Upper lobe of right lung (tissue), 1 donor: Measurements from ENCODE around the gene CRHR2. TPM values are rescaled to one million over a fixed set of nuclear protein-coding genes. Genes with fewer than 3 reads are reported as not detected.

Experiments
- ATAC-seq: fragments of 200-7000 bp; cut with Tn5 transposase; one replicate; pipeline ENCODE4 v1.9.1; 2020; ENCODE audit warnings: mild to moderate bottlenecking, moderate library complexity
- DNase-seq: peaks from one replicate; pipeline ENCODE4 v3.0.0-alpha.2; 2020
- H3K27ac ChIP-seq: fragments of 200-600 bp; one replicate; pipeline ENCODE4 v1.8.0; 2022
- H3K27me3 ChIP-seq: fragments of 200-600 bp; one replicate; pipeline ENCODE4 v1.8.0; 2022; ENCODE audit warnings: mild to moderate bottlenecking
- H3K36me3 ChIP-seq: fragments of 200-600 bp; one replicate; pipeline ENCODE4 v1.8.0; 2022
- H3K4me1 ChIP-seq: fragments of 200-600 bp; one replicate; pipeline ENCODE4 v1.8.0; 2022
- H3K4me3 ChIP-seq: fragments of 200-600 bp; one replicate; pipeline ENCODE4 v1.8.0; 2022; ENCODE audit warnings: mild to moderate bottlenecking
- H3K9me3 ChIP-seq: fragments of 200-600 bp; one replicate; pipeline ENCODE4 v1.8.0; 2022
- intact Hi-C: fragments of 100-400 bp; cut with DNase I; formaldehyde crosslinking; loops from one replicate; pipeline ENCODE4 v1.11.0; 2022
- total RNA-seq: library from RNA; stranded (reverse); fragmentation: NEBNext Ultra II Directional; extraction: Animal tissue kit (Norgen Biotek cat#: 25700); gene quantifications from one replicate; pipeline ENCODE4 v1.2.1, GENCODE V29; 2021
- TF ChIP-seq, protein P1 (sequence below): fragments of 200-600 bp; IDR thresholded peaks from one replicate; pipeline ENCODE4 v1.8.0; 2022; ENCODE audit warnings: antibody characterized with exemption
- donor health status: DM: no; HTN: yes; CAD: no; lungs with severe emphysema.

Gene CRHR2
- total RNA-seq, 1 donor from 2014 or later = not detected

GRCh38 chr7:30652132-30652531 is 30.1 kb downstream of the CRHR2 start:
- Histone ChIP-seq H3K27ac (no peak overlapping the region), H3K27me3 (no peaks in the 10 kb centered on the region), H3K36me3 (no peaks in the 10 kb centered on the region), H3K4me1 (no peaks in the 10 kb centered on the region), H3K9me3 (no peaks in the 10 kb centered on the region), H3K4me3 (no peak overlapping the region)
- ATAC-seq (no peak), DNase-seq (peak; percentile 49)
- intact Hi-C loops = no loop called here
- TF ChIP-seq, protein P1, sequence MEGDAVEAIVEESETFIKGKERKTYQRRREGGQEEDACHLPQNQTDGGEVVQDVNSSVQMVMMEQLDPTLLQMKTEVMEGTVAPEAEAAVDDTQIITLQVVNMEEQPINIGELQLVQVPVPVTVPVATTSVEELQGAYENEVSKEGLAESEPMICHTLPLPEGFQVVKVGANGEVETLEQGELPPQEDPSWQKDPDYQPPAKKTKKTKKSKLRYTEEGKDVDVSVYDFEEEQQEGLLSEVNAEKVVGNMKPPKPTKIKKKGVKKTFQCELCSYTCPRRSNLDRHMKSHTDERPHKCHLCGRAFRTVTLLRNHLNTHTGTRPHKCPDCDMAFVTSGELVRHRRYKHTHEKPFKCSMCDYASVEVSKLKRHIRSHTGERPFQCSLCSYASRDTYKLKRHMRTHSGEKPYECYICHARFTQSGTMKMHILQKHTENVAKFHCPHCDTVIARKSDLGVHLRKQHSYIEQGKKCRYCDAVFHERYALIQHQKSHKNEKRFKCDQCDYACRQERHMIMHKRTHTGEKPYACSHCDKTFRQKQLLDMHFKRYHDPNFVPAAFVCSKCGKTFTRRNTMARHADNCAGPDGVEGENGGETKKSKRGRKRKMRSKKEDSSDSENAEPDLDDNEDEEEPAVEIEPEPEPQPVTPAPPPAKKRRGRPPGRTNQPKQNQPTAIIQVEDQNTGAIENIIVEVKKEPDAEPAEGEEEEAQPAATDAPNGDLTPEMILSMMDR = no peak

GRCh38 chr7:30650421-30650808 is 31.8 kb downstream of the CRHR2 start:
- intact Hi-C loops = no loop called here
- TF ChIP-seq, protein P1 = no peak
- Histone ChIP-seq H3K4me3 (no peak overlapping the region), H3K27ac (no peak overlapping the region), H3K27me3 (no peaks in the 10 kb centered on the region), H3K4me1 (no peaks in the 10 kb centered on the region), H3K36me3 (no peaks in the 10 kb centered on the region), H3K9me3 (no peaks in the 10 kb centered on the region)
- ATAC-seq (no peak), DNase-seq (no peak)

DNA sequence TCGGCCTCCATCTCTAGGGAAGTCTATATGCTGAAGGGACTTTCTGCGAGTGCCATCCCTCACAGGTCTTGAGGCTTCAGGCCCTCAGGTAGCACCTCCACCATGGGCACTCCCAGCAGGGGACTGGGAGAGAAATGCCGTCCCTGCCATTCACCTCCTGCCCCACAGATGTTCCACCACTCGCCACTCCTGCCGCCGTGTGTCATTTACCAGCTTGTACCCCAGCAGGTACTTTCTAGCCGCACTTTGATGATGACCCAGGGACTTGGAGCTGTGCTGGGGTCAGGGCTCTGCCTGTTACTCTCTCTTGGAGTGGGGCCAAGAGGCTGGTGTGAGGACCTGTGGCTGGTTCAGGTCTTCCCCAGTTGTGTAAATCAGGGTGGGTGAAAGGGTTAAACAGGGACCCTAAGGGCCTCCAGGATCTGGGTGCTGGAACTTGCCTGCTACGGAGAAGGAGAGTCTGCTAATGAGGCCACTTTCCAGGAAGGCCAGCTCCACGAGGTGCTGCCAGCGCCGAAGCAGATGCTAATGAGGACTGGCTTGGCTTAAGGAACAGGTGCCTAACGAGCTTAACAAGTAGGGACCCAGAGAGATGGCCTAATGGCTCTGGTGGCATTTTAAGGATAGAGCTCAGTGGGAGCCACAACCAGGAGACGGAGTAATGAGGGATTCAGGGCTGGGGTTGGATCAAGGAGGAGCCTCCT is 32.4 kb downstream of the CRHR2 start:
- Histone ChIP-seq H3K27me3 (no peaks in the 10 kb centered on the region), H3K9me3 (no peaks in the 10 kb centered on the region), H3K4me1 (no peaks in the 10 kb centered on the region), H3K4me3 (no peak overlapping the region), H3K27ac (no peak overlapping the region), H3K36me3 (peaks cover 3% of the 10 kb centered on the region)
- TF ChIP-seq, protein P1 = no peak
- intact Hi-C loops = no loop called here
- ATAC-seq (no peak), DNase-seq (no peak)

- no peak for DNase-seq
- Histone ChIP-seq H3K4me3 (no peak overlapping the region), H3K36me3 (peaks cover 4% of the 10 kb centered on the region), H3K4me1 (no peaks in the 10 kb centered on the region), H3K27ac (no peak overlapping the region), H3K9me3 (no peaks in the 10 kb centered on the region), H3K27me3 (no peaks in the 10 kb centered on the region)
- intact Hi-C loops = no loop called here
- ATAC-seq = no peak
- TF ChIP-seq, protein P1 = no peak
Observed at GRCh38 chr7:30648744-30649540, 33.3 kb downstream of the CRHR2 start.

GRCh38 chr7:30647589-30648364 is 34.5 kb downstream of the CRHR2 start:
- Histone ChIP-seq H3K27me3 (no peaks in the 10 kb centered on the region), H3K36me3 (peaks cover 4% of the 10 kb centered on the region), H3K27ac (no peak overlapping the region), H3K4me3 (no peak overlapping the region), H3K9me3 (no peaks in the 10 kb centered on the region), H3K4me1 (no peaks in the 10 kb centered on the region)
- ATAC-seq = no peak
- no peak for DNase-seq
- intact Hi-C loops = no loop called here
- TF ChIP-seq, protein P1 = no peak
